Upper lobe of left lung (tissue), 6 donors: ENCODE data around the gene PSMC3. TPM values are rescaled to one million over a fixed set of nuclear protein-coding genes. Genes with fewer than 3 reads are reported as not detected.
A peak's percentile ranks its signal among the peaks of the same experiment; 100 is the strongest.
"Not testable (repeated sequence)": the region's sequence is repeated elsewhere in the genome, so short reads cannot be mapped to it uniquely, and the experiment has no call there.

Source experiments
- ATAC-seq, 2 donors: fragments of 200-7000 bp; cut with Tn5 transposase; one replicate each; pipeline ENCODE4 v1.9.1; 2022; ENCODE audit warnings: mild to moderate bottlenecking in 2 of 2, moderate library complexity in 2 of 2; ENCODE audit not compliant: low FRiP score in 2 of 2
- DNase-seq, 2 donors: peaks; one replicate each; pipeline ENCODE4 v3.0.0-alpha.2; 2019 to 2020
- H3K27ac ChIP-seq, 4 donors: fragments of 200-600 bp; sonication (generic); one replicate each; pipeline ENCODE4 v1.5.1; 2016 to 2019
- H3K27me3 ChIP-seq, 4 donors: fragments of 200-600 bp; sonication (generic); one replicate each; pipeline ENCODE4 v1.5.1; 2017 to 2019
- H3K36me3 ChIP-seq, 4 donors: fragments of 200-600 bp; sonication (generic); one replicate each; pipeline ENCODE4 v1.5.1; 2016 to 2019
- H3K4me1 ChIP-seq, 4 donors: fragments of 200-600 bp; sonication (generic); one replicate each; pipeline ENCODE4 v1.5.1; 2018 to 2019
- H3K4me3 ChIP-seq, 4 donors: fragments of 200-600 bp; sonication (generic); one replicate each; pipeline ENCODE4 v1.5.1; 2017 to 2019; ENCODE audit warnings: mild to moderate bottlenecking in 2 of 4, moderate library complexity in 1 of 4
- H3K9me3 ChIP-seq, 4 donors: fragments of 200-600 bp; sonication (generic); one replicate each; pipeline ENCODE4 v1.5.1; 2018 to 2019
- CTCF ChIP-seq, 6 experiments: fragments of 450-650 bp in 4 of 6; fragments of 200-600 bp in 2 of 6; sonication (generic) in 2 of 6; IDR thresholded peaks; one replicate each; pipeline ENCODE4 v1.5.1; 2016 to 2019; ENCODE audit warnings: antibody characterized with exemption in 6 of 6
- EP300 ChIP-seq, 4 donors: sonication (generic); formaldehyde crosslinking; IDR thresholded peaks; one replicate each; pipeline ENCODE4 v1.5.1; 2017; ENCODE audit warnings: antibody characterized with exemption in 4 of 4, control low read depth in 2 of 4
- POLR2A ChIP-seq, 4 donors: fragments of 450-650 bp; IDR thresholded peaks; one replicate each; pipeline ENCODE4 v1.5.1; 2016 to 2017; ENCODE audit warnings: antibody characterized with exemption in 4 of 4, mild to moderate bottlenecking in 2 of 4
- POLR2AphosphoS5 ChIP-seq, 2 donors: sonication (generic); formaldehyde crosslinking; IDR thresholded peaks; one replicate each; pipeline ENCODE4 v1.5.1; 2017; ENCODE audit warnings: antibody characterized with exemption in 2 of 2
- WGBS, 2 donors: methylation state at CpG; one replicate each; pipeline ENCODE4 v1.1.5; 2017 to 2018; 5-methylcytosine and 5-hydroxymethylcytosine counted together
- total RNA-seq, 6 donors: library from RNA; depleted of rRNA in 4 of 6; stranded (reverse); fragments of >200 nt in 4 of 6; gene quantifications; one replicate each; pipeline versions ENCODE4 v1.1.0 to v1.2.1, GENCODE V29; 2016 to 2021
- donor health status: DM: no; HTN: no; CAD: no; lungs with moderate emphysema.
- donor health status: DM: no; HTN: yes; CAD: no; lungs with severe emphysema.

PSMC3 gene
- total RNA-seq, 6 donors from 2014 or later = 70.1 to 116 (median 99.8) TPM

GRCh38 chr11:47460571-47461235, 34.5 kb upstream of the PSMC3 start:
- DNase-seq = no peak
- Histone ChIP-seq H3K4me1 (peaks cover 0 to 2% (median 0%) of the 10 kb centered on the region in 4 donors), H3K9me3 (no peaks in the 10 kb centered on the region), H3K27me3 (no peaks in the 10 kb centered on the region), H3K27ac (no peak overlapping the region), H3K36me3 (peaks cover 0 to 25% (median 10%) of the 10 kb centered on the region in 4 donors), H3K4me3 (no peak overlapping the region)
- no peak for TF ChIP-seq POLR2A (IDR thresholded peaks at IDR 0.05)
- TF ChIP-seq CTCF (IDR thresholded peaks at IDR 0.05) = no peak
- no peak for TF ChIP-seq EP300 (IDR thresholded peaks at IDR 0.05)
- no peak for TF ChIP-seq POLR2AphosphoS5 (IDR thresholded peaks at IDR 0.05)
- ATAC-seq = no peak
- WGBS, 2 donors = 97% methylated on average over 2 of the region's 2 CpGs

DNA sequence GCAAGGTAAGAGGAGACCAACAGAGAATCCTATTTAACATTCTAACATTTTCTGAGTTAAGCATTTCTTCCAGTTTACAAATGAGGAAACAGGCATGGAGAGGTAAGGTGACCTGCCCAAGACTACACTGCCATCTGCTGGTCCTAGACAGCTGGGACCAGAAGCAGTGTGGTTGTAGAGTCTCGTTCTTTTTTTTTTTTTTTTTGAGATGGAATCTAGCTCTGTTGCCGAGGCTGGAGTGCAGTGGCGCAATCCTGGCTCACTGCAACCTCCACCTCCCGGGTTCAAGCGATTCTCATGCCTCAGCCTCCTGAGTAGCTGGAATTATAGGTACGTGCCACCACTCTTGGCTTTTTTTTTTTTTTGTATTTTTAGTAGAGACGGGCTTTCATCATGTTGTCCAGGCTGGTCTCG, 28.0 kb upstream of the PSMC3 start:
- WGBS, 2 donors = 23 to 25% methylated on average over 7 to 8 of the region's 8 CpGs
- H3K27me3 ChIP-seq, H3K9me3 ChIP-seq, H3K4me3 ChIP-seq, H3K4me1 ChIP-seq, H3K36me3 ChIP-seq, H3K27ac ChIP-seq: not testable (repeated sequence)
- ATAC-seq (peak; percentile 88 to 90), DNase-seq (peak in 1 of 2 donors; percentile 80)
- TF ChIP-seq CTCF (IDR thresholded peaks at IDR 0.05) = peak; percentile 32 to 67 (median 56)

DNA sequence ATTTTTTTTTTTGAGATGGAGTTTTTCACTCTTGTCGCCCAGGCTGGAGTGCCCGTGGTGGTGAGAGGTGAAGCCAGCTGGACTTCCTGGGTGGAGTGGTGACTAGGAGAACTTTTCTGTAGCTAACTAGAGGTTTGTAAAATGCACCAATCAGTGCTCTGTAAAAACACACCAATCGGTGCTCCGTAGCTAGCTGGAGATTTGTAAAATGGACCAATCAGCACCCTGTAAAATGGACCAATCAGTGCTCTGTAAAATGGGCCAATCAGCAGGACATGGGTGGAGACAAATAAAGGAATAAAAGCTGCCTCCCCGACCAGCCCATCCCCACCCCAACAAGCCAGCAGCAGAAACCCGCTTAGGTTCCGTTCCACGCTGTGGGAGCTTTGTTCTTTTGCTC, 27.1 kb upstream of the PSMC3 start:
- Histone ChIP-seq H3K27ac (no peak overlapping the region), H3K9me3 (no peaks in the 10 kb centered on the region), H3K36me3 (no peaks in the 10 kb centered on the region), H3K4me3 (no peak overlapping the region), H3K27me3 (no peaks in the 10 kb centered on the region), H3K4me1 (peaks cover 0 to 5% (median 0%) of the 10 kb centered on the region in 4 donors)
- ATAC-seq = no peak
- no peak for DNase-seq
- WGBS, 2 donors = 94 to 96% methylated on average over 8 of the region's 8 CpGs
- TF ChIP-seq POLR2A (IDR thresholded peaks at IDR 0.05) = no peak
- no peak for TF ChIP-seq EP300 (IDR thresholded peaks at IDR 0.05)
- no peak for TF ChIP-seq CTCF (IDR thresholded peaks at IDR 0.05)
- TF ChIP-seq POLR2AphosphoS5 (IDR thresholded peaks at IDR 0.05) = no peak

GRCh38 chr11:47451990-47452389, 25.8 kb upstream of the PSMC3 start:
- no peaks in the 10 kb centered on the region for H3K36me3 ChIP-seq
- ATAC-seq = no peak
- H3K9me3 ChIP-seq = no peaks in the 10 kb centered on the region
- H3K27me3 ChIP-seq = no peaks in the 10 kb centered on the region
- no peak for TF ChIP-seq CTCF (IDR thresholded peaks at IDR 0.05)
- no peak for TF ChIP-seq POLR2A (IDR thresholded peaks at IDR 0.05)
- no peak for TF ChIP-seq EP300 (IDR thresholded peaks at IDR 0.05)
- TF ChIP-seq POLR2AphosphoS5 (IDR thresholded peaks at IDR 0.05) = no peak
- H3K27ac ChIP-seq = no peak overlapping the region
- peaks cover 0 to 5% (median 0%) of the 10 kb centered on the region in 4 donors for H3K4me1 ChIP-seq
- DNase-seq = no peak
- H3K4me3 ChIP-seq = no peak overlapping the region
- 94 to 97% methylated on average over 4 of the region's 4 CpGs for WGBS, 2 donors

GRCh38 chr11:47451436-47451835, 25.2 kb upstream of the PSMC3 start:
- ATAC-seq (no peak), DNase-seq (no peak)
- Histone ChIP-seq H3K4me1 (peaks cover 0 to 5% (median 0%) of the 10 kb centered on the region in 4 donors), H3K4me3 (no peak overlapping the region), H3K9me3 (no peaks in the 10 kb centered on the region), H3K36me3 (no peaks in the 10 kb centered on the region), H3K27ac (no peak overlapping the region), H3K27me3 (no peaks in the 10 kb centered on the region)
- no peak for TF ChIP-seq EP300 (IDR thresholded peaks at IDR 0.05)
- TF ChIP-seq POLR2A (IDR thresholded peaks at IDR 0.05) = no peak
- no peak for TF ChIP-seq CTCF (IDR thresholded peaks at IDR 0.05)
- no peak for TF ChIP-seq POLR2AphosphoS5 (IDR thresholded peaks at IDR 0.05)
- WGBS, 2 donors = 86 to 89% methylated on average over 4 of the region's 4 CpGs
